Psoas muscle (tissue), 8 donors: Measurements from ENCODE around the gene ATP7B. TPM values are rescaled to one million over a fixed set of nuclear protein-coding genes. Genes with fewer than 3 reads are reported as not detected.
A peak's percentile ranks its signal among the peaks of the same experiment; 100 is the strongest.

Experiments used
- ATAC-seq, 4 donors: fragments of 200-7000 bp; cut with Tn5 transposase; one replicate each; pipeline ENCODE4 v1.9.1; 2020; ENCODE audit warnings: moderate library complexity in 3 of 4, mild to moderate bottlenecking in 2 of 4
- DNase-seq, 2 donors: peaks; one replicate each; pipeline ENCODE4 v3.0.0-alpha.2; 2020
- H3K27ac ChIP-seq: fragments of 200-600 bp; one replicate; pipeline ENCODE4 v1.8.0; 2022
- H3K27me3 ChIP-seq, 3 donors: fragments of 200-600 bp in 1 of 3; one replicate each; pipeline versions ENCODE4 v1.6.1 to v1.8.0; 2013 to 2022; ENCODE audit warnings: low read length in 2 of 3, mild to moderate bottlenecking in 2 of 3, moderate library complexity in 1 of 3; ENCODE audit not compliant: insufficient read depth in 3 of 3
- H3K36me3 ChIP-seq, 2 donors: fragments of 200-600 bp in 1 of 2; one replicate each; pipeline versions ENCODE4 v1.6.1 to v1.8.0; 2013 to 2022; ENCODE audit warnings: low read depth in 1 of 2, mild to moderate bottlenecking in 1 of 2, moderate library complexity in 1 of 2; ENCODE audit not compliant: insufficient read depth in 1 of 2
- H3K4me1 ChIP-seq: fragments of 200-600 bp; one replicate; pipeline ENCODE4 v1.8.0; 2022
- H3K4me3 ChIP-seq: fragments of 200-600 bp; one replicate; pipeline ENCODE4 v1.8.0; 2022; ENCODE audit warnings: mild to moderate bottlenecking
- H3K9me3 ChIP-seq: fragments of 200-600 bp; one replicate; pipeline ENCODE4 v1.8.0; 2022
- WGBS, 3 donors: extraction: QIAGEN DNeasy Blood & Tissue Kit; methylation state at CpG; one replicate each; pipeline versions ENCODE4 v1.1.6 to v1.1.7; 2013; 5-methylcytosine and 5-hydroxymethylcytosine counted together
- intact Hi-C, 2 donors: fragments of 100-400 bp; cut with DNase I; formaldehyde crosslinking; loops; one replicate each; pipeline versions ENCODE4 v1.11.0 to v1.14.2; 2022
- polyA plus RNA-seq, 3 donors: library from polyadenylated mRNA; stranded (reverse); fragments of 200-250 nt; gene quantifications; one replicate each; pipeline ENCODE4 v1.2.3, GENCODE V29; 2013
- total RNA-seq, 4 donors: library from RNA; stranded (reverse); fragmentation: NEBNext Ultra II Directional in 2 of 4; extraction: Animal tissue kit (Norgen Biotek cat#: 25700) in 2 of 4; gene quantifications; one replicate each; pipeline versions ENCODE4 v1.2.1 to v1.2.4, GENCODE V29; 2021 to 2023
- TF ChIP-seq, protein P1 (sequence below): fragments of 200-600 bp; IDR thresholded peaks from one replicate; pipeline ENCODE4 v1.8.0; 2022; ENCODE audit warnings: antibody characterized with exemption
- donor health status: healthy with polysubstance abuse.
- donor health status: DM: no; HTN: no; CAD: no; lungs with moderate emphysema.
- donor health status: Bipolar disorder and iron deficiency.
- donor health status: healthy.
- donor health status: DM: yes; HTN: yes; CAD: no.
- donor health status: DM: no; HTN: no; CAD: no.
- donor health status: DM: no; HTN: no; CAD: no.
- donor health status: DM: yes; HTN: yes; CAD: no.

Gene ATP7B
- total and polyA plus RNA-seq, 7 donors, result 0.72 to 3.5 (median 1.3) TPM

- Histone ChIP-seq H3K4me1 (peaks cover 4% of the 10 kb centered on the region), H3K4me3 (no peak overlapping the region), H3K27me3 (no peaks in the 10 kb centered on the region), H3K36me3 (peaks cover 0 to 46% of the 10 kb centered on the region in 2 donors), H3K27ac (no peak overlapping the region), H3K9me3 (no peaks in the 10 kb centered on the region)
- intact Hi-C loops, result no loop called here
- ATAC-seq (no peak), DNase-seq (no peak)
- WGBS, 3 donors, result 82 to 88% (median 82%) methylated on average over 14 of the region's 14 CpGs
- TF ChIP-seq, protein P1, sequence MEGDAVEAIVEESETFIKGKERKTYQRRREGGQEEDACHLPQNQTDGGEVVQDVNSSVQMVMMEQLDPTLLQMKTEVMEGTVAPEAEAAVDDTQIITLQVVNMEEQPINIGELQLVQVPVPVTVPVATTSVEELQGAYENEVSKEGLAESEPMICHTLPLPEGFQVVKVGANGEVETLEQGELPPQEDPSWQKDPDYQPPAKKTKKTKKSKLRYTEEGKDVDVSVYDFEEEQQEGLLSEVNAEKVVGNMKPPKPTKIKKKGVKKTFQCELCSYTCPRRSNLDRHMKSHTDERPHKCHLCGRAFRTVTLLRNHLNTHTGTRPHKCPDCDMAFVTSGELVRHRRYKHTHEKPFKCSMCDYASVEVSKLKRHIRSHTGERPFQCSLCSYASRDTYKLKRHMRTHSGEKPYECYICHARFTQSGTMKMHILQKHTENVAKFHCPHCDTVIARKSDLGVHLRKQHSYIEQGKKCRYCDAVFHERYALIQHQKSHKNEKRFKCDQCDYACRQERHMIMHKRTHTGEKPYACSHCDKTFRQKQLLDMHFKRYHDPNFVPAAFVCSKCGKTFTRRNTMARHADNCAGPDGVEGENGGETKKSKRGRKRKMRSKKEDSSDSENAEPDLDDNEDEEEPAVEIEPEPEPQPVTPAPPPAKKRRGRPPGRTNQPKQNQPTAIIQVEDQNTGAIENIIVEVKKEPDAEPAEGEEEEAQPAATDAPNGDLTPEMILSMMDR, result no peak
Observed at GRCh38 chr13:51933466-51934058, 77.7 kb downstream of the ATP7B start.

- no peak for ATAC-seq
- Histone ChIP-seq H3K27ac (no peak overlapping the region), H3K4me1 (peaks cover 5% of the 10 kb centered on the region), H3K36me3 (peaks cover 0 to 36% of the 10 kb centered on the region in 2 donors), H3K9me3 (no peaks in the 10 kb centered on the region), H3K27me3 (no peaks in the 10 kb centered on the region), H3K4me3 (no peak overlapping the region)
- DNase-seq, result no peak
- 91 to 95% (median 92%) methylated on average over 9 of the region's 9 CpGs for WGBS, 3 donors
- TF ChIP-seq, protein P1, result no peak
- intact Hi-C loops, result no loop called here
Observed at GRCh38 chr13:51932231-51932630, 79.0 kb downstream of the ATP7B start.

DNA sequence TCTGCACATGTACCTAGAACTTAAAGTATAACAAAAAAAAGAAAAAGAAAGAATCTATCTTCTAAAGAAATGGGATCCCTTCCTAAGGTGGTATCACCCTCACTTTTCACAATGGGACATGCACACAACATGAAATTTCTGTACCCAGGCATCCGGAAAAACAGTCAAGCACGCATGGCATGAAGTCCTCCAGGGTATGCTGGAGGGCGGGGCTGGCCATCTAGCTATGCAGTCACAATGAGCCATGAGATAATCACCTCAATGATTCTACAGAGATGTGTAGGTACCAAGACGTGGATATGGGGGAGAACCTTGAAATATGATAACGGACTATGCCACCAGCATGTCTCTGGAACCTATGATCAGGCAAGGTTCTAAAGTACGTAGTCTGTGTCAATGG lies 79.6 kb downstream of the ATP7B start:
- ATAC-seq, result no peak
- H3K4me3 ChIP-seq, result no peak overlapping the region
- intact Hi-C loops, result no loop called here
- TF ChIP-seq, protein P1, result no peak
- WGBS, 3 donors, result 95 to 96% (median 95%) methylated on average over 6 of the region's 6 CpGs
- H3K27ac ChIP-seq, result no peak overlapping the region
- H3K4me1 ChIP-seq, result peaks cover 5% of the 10 kb centered on the region
- DNase-seq, result no peak
- H3K27me3 ChIP-seq, result no peaks in the 10 kb centered on the region
- H3K9me3 ChIP-seq, result no peaks in the 10 kb centered on the region
- H3K36me3 ChIP-seq, result peaks cover 0 to 32% of the 10 kb centered on the region in 2 donors

- no peak for ATAC-seq
- no peak for DNase-seq
- peaks cover 5% of the 10 kb centered on the region for H3K4me1 ChIP-seq
- WGBS, 3 donors, result 88 to 93% (median 90%) methylated on average over 5 of the region's 5 CpGs
- TF ChIP-seq, protein P1, result no peak
- H3K9me3 ChIP-seq, result no peaks in the 10 kb centered on the region
- intact Hi-C loops, result no loop called here
- no peak overlapping the region for H3K4me3 ChIP-seq
- peaks cover 0 to 21% of the 10 kb centered on the region in 2 donors for H3K36me3 ChIP-seq
- no peak overlapping the region for H3K27ac ChIP-seq
- no peaks in the 10 kb centered on the region for H3K27me3 ChIP-seq
Observed at GRCh38 chr13:51929699-51930098, 81.6 kb downstream of the ATP7B start.

- Histone ChIP-seq H3K9me3 (no peaks in the 10 kb centered on the region), H3K4me3 (no peak overlapping the region), H3K36me3 (peaks cover 0 to 6% of the 10 kb centered on the region in 2 donors), H3K4me1 (peaks cover 5% of the 10 kb centered on the region), H3K27ac (peak overlapping the region; percentile 76), H3K27me3 (no peaks in the 10 kb centered on the region)
- TF ChIP-seq, protein P1, result no peak
- intact Hi-C loops, result no loop called here
- 50 to 69% (median 57%) methylated on average over 9 of the region's 9 CpGs for WGBS, 3 donors
- DNase-seq (no peak), ATAC-seq (peak; percentile 98 to 100 (median 99))
Observed at GRCh38 chr13:51928231-51928630, 83.0 kb downstream of the ATP7B start.
